ENCODE measurements around the gene EIF4E1B. TPM values are rescaled to one million over a fixed set of nuclear protein-coding genes. Genes with fewer than 3 reads are reported as not detected.

EIF4E1B gene
- total and polyA plus RNA-seq, 3 experiments from 2014 or later = not detected

GRCh38 chr5:176694146-176694545, 63.7 kb downstream of the EIF4E1B start:
- POLR2A ChIA-PET = no interaction called here
- no peaks in the 10 kb centered on the region for H3K36me3 Mint-ChIP-seq
- no peak overlapping the region for H3K4me3 Mint-ChIP-seq
- Histone ChIP-seq H3K4me3 (ENCODE audit: low read length) (no peak overlapping the region), H3K27ac (ENCODE audit: low read depth, low read length) (no peak overlapping the region), H3K4me1 (ENCODE audit: insufficient read depth, low read length) (no peaks in the 10 kb centered on the region), H3K36me3 (ENCODE audit: insufficient read depth, low read length) (no peaks in the 10 kb centered on the region), H3K27me3 (ENCODE audit: insufficient read depth, low read length, poor library complexity, severe bottlenecking) (peaks cover 12% of the 10 kb centered on the region), H3K9me3 (ENCODE audit: low read length) (no peaks in the 10 kb centered on the region)
- H3K27ac Mint-ChIP-seq = no peak overlapping the region
- no peak for DNase-seq
- peaks cover 0 to 2% (median 0%) of the 10 kb centered on the region in 5 donors for H3K9me3 Mint-ChIP-seq
- peaks cover 39 to 93% of the 10 kb centered on the region in 2 donors for H3K27me3 Mint-ChIP-seq
- no peaks in the 10 kb centered on the region for H3K4me1 Mint-ChIP-seq
- CTCF ChIA-PET = no interaction called here

- Mint-ChIP-seq H3K4me3 (no peak overlapping the region), H3K36me3 (no peaks in the 10 kb centered on the region), H3K4me1 (no peaks in the 10 kb centered on the region), H3K27me3 (peaks cover 35 to 88% of the 10 kb centered on the region in 2 donors), H3K27ac (no peak overlapping the region), H3K9me3 (peaks cover 0 to 2% (median 0%) of the 10 kb centered on the region in 5 donors)
- Histone ChIP-seq H3K36me3 (ENCODE audit: insufficient read depth, low read length) (no peaks in the 10 kb centered on the region), H3K27me3 (ENCODE audit: insufficient read depth, low read length, poor library complexity, severe bottlenecking) (peaks cover 9% of the 10 kb centered on the region), H3K4me3 (ENCODE audit: low read length) (no peak overlapping the region), H3K27ac (ENCODE audit: low read depth, low read length) (no peak overlapping the region), H3K4me1 (ENCODE audit: insufficient read depth, low read length) (no peaks in the 10 kb centered on the region), H3K9me3 (ENCODE audit: low read length) (no peaks in the 10 kb centered on the region)
- no peak for DNase-seq
- POLR2A ChIA-PET = no interaction called here
- CTCF ChIA-PET = no interaction called here
Observed at GRCh38 chr5:176694631-176695030, 64.2 kb downstream of the EIF4E1B start.

GRCh38 chr5:176695073-176695472, 64.6 kb downstream of the EIF4E1B start:
- Histone ChIP-seq H3K27ac (ENCODE audit: low read depth, low read length) (no peak overlapping the region), H3K27me3 (ENCODE audit: insufficient read depth, low read length, poor library complexity, severe bottlenecking) (peaks cover 9% of the 10 kb centered on the region), H3K36me3 (ENCODE audit: insufficient read depth, low read length) (no peaks in the 10 kb centered on the region), H3K9me3 (ENCODE audit: low read length) (no peaks in the 10 kb centered on the region), H3K4me3 (ENCODE audit: low read length) (no peak overlapping the region), H3K4me1 (ENCODE audit: insufficient read depth, low read length) (no peaks in the 10 kb centered on the region)
- ChIA-PET POLR2A (no interaction called here), CTCF (no interaction called here)
- Mint-ChIP-seq H3K4me1 (no peaks in the 10 kb centered on the region), H3K27ac (no peak overlapping the region), H3K9me3 (peaks cover 0 to 2% (median 0%) of the 10 kb centered on the region in 5 donors), H3K27me3 (peaks cover 31 to 87% of the 10 kb centered on the region in 2 donors), H3K36me3 (no peaks in the 10 kb centered on the region), H3K4me3 (no peak overlapping the region)
- no peak for DNase-seq

Other genes with a start within 250 kb of the EIF4E1B start
- 100 to 1,000 TPM; 157 to 160 TPM for gene NOP16, start 242.1 kb upstream of the EIF4E1B start, total RNA-seq
- gene NOP16, start 242.1 kb upstream of the EIF4E1B start, polyA plus RNA-seq = 33.5 TPM
- 100 to 1,000 TPM in 1 of 2 experiments, 10 to 100 TPM in 1; 98.3 to 101 TPM for gene HIGD2A, start 241.9 kb upstream of the EIF4E1B start, total RNA-seq
- 221 TPM for gene HIGD2A, start 241.9 kb upstream of the EIF4E1B start, polyA plus RNA-seq
- 10 to 100 TPM; 62.0 to 66.4 TPM for gene CLTB, start 214.1 kb upstream of the EIF4E1B start, total RNA-seq
- 96.3 TPM for gene CLTB, start 214.1 kb upstream of the EIF4E1B start, polyA plus RNA-seq
- 10 to 100 TPM; 45.1 to 45.2 TPM for gene FAF2, start 182.3 kb upstream of the EIF4E1B start, total RNA-seq
- gene FAF2, start 182.3 kb upstream of the EIF4E1B start, polyA plus RNA-seq = 13.5 TPM
- 10 to 100 TPM; 54.6 to 56.8 TPM for gene RNF44, start 93.3 kb upstream of the EIF4E1B start, total RNA-seq
- gene RNF44, start 93.3 kb upstream of the EIF4E1B start, polyA plus RNA-seq = 4.3 TPM
- 1 to 10 TPM in 1 of 2 experiments, under 1 TPM in 1; 0.49 to 1.1 TPM for gene CDHR2, start 81.3 kb upstream of the EIF4E1B start, total RNA-seq
- gene CDHR2, start 81.3 kb upstream of the EIF4E1B start, polyA plus RNA-seq = not detected
- gene GPRIN1, start 20.5 kb upstream of the EIF4E1B start, total RNA-seq = 1 to 10 TPM; 2.3 to 2.7 TPM
- 0.43 TPM for gene GPRIN1, start 20.5 kb upstream of the EIF4E1B start, polyA plus RNA-seq
- gene SNCB, start 141 bp upstream of the EIF4E1B start, total RNA-seq = not detected
- not detected for gene SNCB, start 141 bp upstream of the EIF4E1B start, polyA plus RNA-seq
- gene TSPAN17, start 16.8 kb downstream of the EIF4E1B start, total RNA-seq = 10 to 100 TPM; 37.4 to 38.8 TPM
- 26.2 TPM for gene TSPAN17, start 16.8 kb downstream of the EIF4E1B start, polyA plus RNA-seq
- gene UNC5A, start 179.9 kb downstream of the EIF4E1B start, total RNA-seq = not detected
- not detected for gene UNC5A, start 179.9 kb downstream of the EIF4E1B start, polyA plus RNA-seq

Measured in CD8-positive, alpha-beta memory T cell (primary cell).